WERI-Rb-1 (cell line): Measurements from ENCODE around the gene C1QTNF2.
"Not testable (repeated sequence)": the region's sequence is repeated elsewhere in the genome, so short reads cannot be mapped to it uniquely, and the experiment has no call there.

Experiments used
- DNase-seq: peaks from one replicate; pipeline ENCODE4 v3.0.0-alpha.2; 2020
- H3K27ac ChIP-seq: fragments of 250-450 bp; sonication (Bioruptor Pico); 2 replicates; pipeline ENCODE4 v1.5.1; 2020; ENCODE audit warnings: mild to moderate bottlenecking, moderate library complexity
- H3K27me3 ChIP-seq: fragments of 250-450 bp; sonication (Bioruptor Pico); 2 replicates; pipeline ENCODE4 v1.5.1; 2021; ENCODE audit warnings: mild to moderate bottlenecking, low read depth, moderate library complexity; ENCODE audit not compliant: insufficient read depth, severe bottlenecking
- H3K36me3 ChIP-seq: fragments of 250-450 bp; sonication (Bioruptor Pico); 2 replicates; pipeline ENCODE4 v1.5.1; 2020; ENCODE audit warnings: mild to moderate bottlenecking, moderate library complexity
- H3K4me3 ChIP-seq: 2 replicates; pipeline ENCODE4 v1.5.1; 2011; ENCODE audit warnings: low read depth, mild to moderate bottlenecking, control low read depth, low read length
- H3K9me3 ChIP-seq: fragments of 250-450 bp; sonication (Bioruptor Pico); 2 replicates; pipeline ENCODE4 v1.5.1; 2021; ENCODE audit warnings: mild to moderate bottlenecking, moderate library complexity; ENCODE audit not compliant: severe bottlenecking
- TF ChIP-seq, protein P1 (sequence below): IDR thresholded peaks from 2 replicates; pipeline ENCODE4 v1.5.1; 2011; ENCODE audit warnings: low read depth, mild to moderate bottlenecking, control low read depth, inconsistent platforms, low read length

C1QTNF2 gene

GRCh38 chr5:160349249-160349934 is 21.0 kb downstream of the C1QTNF2 start:
- H3K4me3 ChIP-seq = no peak overlapping the region
- H3K9me3 ChIP-seq = no peaks in the 10 kb centered on the region
- no peaks in the 10 kb centered on the region for H3K36me3 ChIP-seq
- no peaks in the 10 kb centered on the region for H3K27me3 ChIP-seq
- TF ChIP-seq, protein P1, sequence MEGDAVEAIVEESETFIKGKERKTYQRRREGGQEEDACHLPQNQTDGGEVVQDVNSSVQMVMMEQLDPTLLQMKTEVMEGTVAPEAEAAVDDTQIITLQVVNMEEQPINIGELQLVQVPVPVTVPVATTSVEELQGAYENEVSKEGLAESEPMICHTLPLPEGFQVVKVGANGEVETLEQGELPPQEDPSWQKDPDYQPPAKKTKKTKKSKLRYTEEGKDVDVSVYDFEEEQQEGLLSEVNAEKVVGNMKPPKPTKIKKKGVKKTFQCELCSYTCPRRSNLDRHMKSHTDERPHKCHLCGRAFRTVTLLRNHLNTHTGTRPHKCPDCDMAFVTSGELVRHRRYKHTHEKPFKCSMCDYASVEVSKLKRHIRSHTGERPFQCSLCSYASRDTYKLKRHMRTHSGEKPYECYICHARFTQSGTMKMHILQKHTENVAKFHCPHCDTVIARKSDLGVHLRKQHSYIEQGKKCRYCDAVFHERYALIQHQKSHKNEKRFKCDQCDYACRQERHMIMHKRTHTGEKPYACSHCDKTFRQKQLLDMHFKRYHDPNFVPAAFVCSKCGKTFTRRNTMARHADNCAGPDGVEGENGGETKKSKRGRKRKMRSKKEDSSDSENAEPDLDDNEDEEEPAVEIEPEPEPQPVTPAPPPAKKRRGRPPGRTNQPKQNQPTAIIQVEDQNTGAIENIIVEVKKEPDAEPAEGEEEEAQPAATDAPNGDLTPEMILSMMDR = no peak
- no peak for DNase-seq
- no peak overlapping the region for H3K27ac ChIP-seq

GRCh38 chr5:160348080-160348479 is 22.3 kb downstream of the C1QTNF2 start:
- peak; percentile 80 for DNase-seq
- Histone ChIP-seq H3K9me3 (no peaks in the 10 kb centered on the region), H3K27ac (no peak overlapping the region), H3K27me3 (no peaks in the 10 kb centered on the region), H3K36me3 (no peaks in the 10 kb centered on the region), H3K4me3 (no peak overlapping the region)
- TF ChIP-seq, protein P1 = no peak

- no peaks in the 10 kb centered on the region for H3K36me3 ChIP-seq
- no peaks in the 10 kb centered on the region for H3K9me3 ChIP-seq
- no peak overlapping the region for H3K4me3 ChIP-seq
- TF ChIP-seq, protein P1 = no peak
- H3K27me3 ChIP-seq = no peaks in the 10 kb centered on the region
- no peak overlapping the region for H3K27ac ChIP-seq
- DNase-seq = no peak
Measured at GRCh38 chr5:160347448-160347847, 23.0 kb downstream of the C1QTNF2 start.

DNA sequence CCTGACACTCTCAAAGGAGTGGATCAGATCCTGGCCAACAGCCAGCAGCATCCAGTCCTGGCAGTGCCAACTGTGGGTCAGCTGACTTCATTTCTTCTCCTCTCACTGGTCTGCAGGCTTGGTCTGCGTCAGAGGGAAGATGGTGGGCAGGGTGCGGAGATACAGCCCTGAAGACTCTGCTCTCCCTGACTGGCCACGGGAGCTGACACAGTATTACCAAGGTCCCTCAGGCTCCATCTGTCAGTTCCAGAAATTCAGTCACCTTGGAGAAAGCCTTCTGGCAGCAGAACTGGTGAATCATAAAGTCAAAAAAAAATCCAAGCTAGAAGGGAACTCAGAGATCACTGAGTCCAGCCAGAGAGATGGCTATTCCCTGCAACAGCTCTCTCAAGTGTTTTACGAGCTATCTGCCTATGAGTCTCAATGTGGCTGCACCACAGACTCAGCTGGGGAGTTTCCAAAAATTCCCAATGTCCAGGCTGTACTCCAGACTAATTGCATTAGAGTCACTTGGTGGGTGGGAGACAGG is 27.9 kb downstream of the C1QTNF2 start:
- Histone ChIP-seq H3K36me3 (no peaks in the 10 kb centered on the region), H3K27ac (no peak overlapping the region), H3K4me3 (no peak overlapping the region), H3K9me3 (no peaks in the 10 kb centered on the region), H3K27me3 (no peaks in the 10 kb centered on the region)
- TF ChIP-seq, protein P1 = no peak
- DNase-seq = no peak

- DNase-seq = no peak
- no peak overlapping the region for H3K27ac ChIP-seq
- H3K4me3 ChIP-seq = no peak overlapping the region
- H3K27me3 ChIP-seq = no peaks in the 10 kb centered on the region
- TF ChIP-seq, protein P1 = no peak
- no peaks in the 10 kb centered on the region for H3K9me3 ChIP-seq
- H3K36me3 ChIP-seq = no peaks in the 10 kb centered on the region
Measured at GRCh38 chr5:160341309-160341870, 29.0 kb downstream of the C1QTNF2 start.

- not testable (repeated sequence) for H3K27ac ChIP-seq, H3K4me3 ChIP-seq, H3K36me3 ChIP-seq, H3K27me3 ChIP-seq, H3K9me3 ChIP-seq, DNase-seq
Measured at GRCh38 chr5:160340513-160340912, 29.9 kb downstream of the C1QTNF2 start.
